ENCODE results near the gene PCNA. TPM values are rescaled to one million over a fixed set of nuclear protein-coding genes. Genes with fewer than 3 reads are reported as not detected.

PCNA gene
- total RNA-seq, 1 donor from 2014 or later: 52.5 TPM

DNA sequence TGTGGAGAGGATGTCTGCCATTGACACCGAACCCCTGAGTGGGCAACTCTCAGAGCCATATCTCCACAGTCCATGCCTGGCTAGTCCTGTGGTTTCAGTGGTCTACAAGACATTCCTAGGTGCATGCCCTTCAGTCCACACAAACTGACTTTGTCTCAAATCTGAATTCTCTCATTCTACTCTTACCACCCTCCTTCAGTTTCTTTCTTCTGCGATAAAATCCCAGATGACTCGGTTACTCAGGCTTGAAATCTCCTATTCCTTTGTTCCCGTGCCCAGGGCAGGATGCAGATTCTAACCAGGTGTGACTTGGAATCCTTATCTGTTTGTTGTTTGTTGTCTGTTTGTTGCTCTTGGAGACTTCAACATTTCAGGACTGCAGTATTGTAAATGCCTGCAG, 16.3 kb upstream of the PCNA start:
- Histone ChIP-seq H3K27me3 (no peaks in the 10 kb centered on the region), H3K27ac (peak overlapping the region; percentile 65 to 68), H3K4me3 (peak overlapping the region in 1 of 2 donors; percentile 29), H3K4me1 (peaks cover 7 to 41% of the 10 kb centered on the region in 2 donors), H3K9me3 (no peaks in the 10 kb centered on the region), H3K36me3 (no peaks in the 10 kb centered on the region)
- TF ChIP-seq, protein P1, sequence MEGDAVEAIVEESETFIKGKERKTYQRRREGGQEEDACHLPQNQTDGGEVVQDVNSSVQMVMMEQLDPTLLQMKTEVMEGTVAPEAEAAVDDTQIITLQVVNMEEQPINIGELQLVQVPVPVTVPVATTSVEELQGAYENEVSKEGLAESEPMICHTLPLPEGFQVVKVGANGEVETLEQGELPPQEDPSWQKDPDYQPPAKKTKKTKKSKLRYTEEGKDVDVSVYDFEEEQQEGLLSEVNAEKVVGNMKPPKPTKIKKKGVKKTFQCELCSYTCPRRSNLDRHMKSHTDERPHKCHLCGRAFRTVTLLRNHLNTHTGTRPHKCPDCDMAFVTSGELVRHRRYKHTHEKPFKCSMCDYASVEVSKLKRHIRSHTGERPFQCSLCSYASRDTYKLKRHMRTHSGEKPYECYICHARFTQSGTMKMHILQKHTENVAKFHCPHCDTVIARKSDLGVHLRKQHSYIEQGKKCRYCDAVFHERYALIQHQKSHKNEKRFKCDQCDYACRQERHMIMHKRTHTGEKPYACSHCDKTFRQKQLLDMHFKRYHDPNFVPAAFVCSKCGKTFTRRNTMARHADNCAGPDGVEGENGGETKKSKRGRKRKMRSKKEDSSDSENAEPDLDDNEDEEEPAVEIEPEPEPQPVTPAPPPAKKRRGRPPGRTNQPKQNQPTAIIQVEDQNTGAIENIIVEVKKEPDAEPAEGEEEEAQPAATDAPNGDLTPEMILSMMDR (IDR thresholded peaks at IDR 0.05): no peak
- intact Hi-C loops (cut with DNase I): no loop called here
- DNase-seq (ENCODE audit: low spot score in 2 of 2): no peak

DNA sequence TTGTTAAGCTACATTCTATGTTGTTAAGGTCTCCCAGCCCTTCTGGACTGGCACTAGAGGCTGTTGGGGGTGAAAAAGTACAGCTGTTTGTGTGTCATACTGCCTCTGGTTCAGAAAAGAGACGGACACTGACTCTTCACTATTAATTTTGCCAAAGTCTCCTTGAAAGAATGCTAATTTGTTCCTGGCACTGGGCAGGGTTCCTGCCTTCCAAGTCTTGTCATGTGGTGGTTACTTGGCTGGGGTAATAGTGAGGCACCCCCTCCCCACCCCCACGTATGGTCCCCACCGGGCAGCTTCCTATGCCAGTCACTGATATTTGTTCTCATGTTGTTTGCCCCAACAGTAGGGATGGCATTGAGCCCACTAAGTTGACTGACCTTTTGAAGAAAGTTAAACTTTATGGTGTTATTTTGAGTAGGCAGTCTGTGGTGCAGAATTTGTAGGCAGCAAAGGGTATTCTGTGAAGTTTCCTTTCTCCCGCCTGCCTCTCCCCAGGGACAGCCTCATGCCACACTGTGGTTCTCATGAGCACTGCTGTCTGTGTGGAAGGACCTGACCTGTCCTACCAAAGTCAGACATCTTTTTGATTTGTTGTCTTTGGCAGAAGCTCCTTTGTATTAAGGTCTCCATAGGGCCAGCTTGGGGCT, 15.7 kb upstream of the PCNA start:
- no peak for DNase-seq (ENCODE audit: low spot score in 2 of 2)
- TF ChIP-seq, protein P1 (IDR thresholded peaks at IDR 0.05): no peak
- Histone ChIP-seq H3K36me3 (no peaks in the 10 kb centered on the region), H3K27ac (peak overlapping the region; percentile 65 to 68), H3K4me3 (peak overlapping the region; percentile 0 to 29), H3K27me3 (no peaks in the 10 kb centered on the region), H3K4me1 (peaks cover 7 to 39% of the 10 kb centered on the region in 2 donors), H3K9me3 (no peaks in the 10 kb centered on the region)
- intact Hi-C loops (cut with DNase I): loop anchor here (1.0 to 2.0 kb wide), 2 partner anchors 13 to 15 kb away; no protein-coding TSS in a partner anchor

DNA sequence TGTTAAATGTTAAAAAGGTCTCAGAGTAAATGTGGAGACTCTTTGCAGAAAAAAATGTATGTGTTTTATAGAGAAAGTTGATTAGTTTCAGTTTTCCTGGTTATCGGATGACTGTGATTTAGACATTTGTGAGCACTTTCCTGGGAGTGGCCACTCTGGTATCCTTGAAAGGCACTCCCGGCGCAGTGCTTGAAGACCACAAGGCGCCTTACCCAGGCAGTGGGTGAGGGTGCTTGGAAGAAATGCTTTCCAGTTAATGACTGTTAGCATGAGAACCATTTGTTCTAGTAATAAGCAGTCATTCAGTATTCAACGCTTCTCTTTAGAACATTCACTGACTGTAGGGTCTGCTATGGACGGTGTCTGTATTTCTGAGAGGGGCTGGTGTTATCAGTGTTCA, 14.2 kb upstream of the PCNA start:
- no peaks in the 10 kb centered on the region for H3K9me3 ChIP-seq
- peaks cover 7 to 53% of the 10 kb centered on the region in 2 donors for H3K4me1 ChIP-seq
- TF ChIP-seq, protein P1 (IDR thresholded peaks at IDR 0.05): no peak
- peaks cover 0 to 6% of the 10 kb centered on the region in 2 donors for H3K36me3 ChIP-seq
- H3K27ac ChIP-seq: peak overlapping the region; percentile 65 to 68
- intact Hi-C loops (cut with DNase I): loop anchor here (2.0 kb wide), 1 partner anchor 15 kb away; no protein-coding TSS in a partner anchor
- no peak for DNase-seq (ENCODE audit: low spot score in 2 of 2)
- no peak overlapping the region for H3K4me3 ChIP-seq
- H3K27me3 ChIP-seq: no peaks in the 10 kb centered on the region

DNA sequence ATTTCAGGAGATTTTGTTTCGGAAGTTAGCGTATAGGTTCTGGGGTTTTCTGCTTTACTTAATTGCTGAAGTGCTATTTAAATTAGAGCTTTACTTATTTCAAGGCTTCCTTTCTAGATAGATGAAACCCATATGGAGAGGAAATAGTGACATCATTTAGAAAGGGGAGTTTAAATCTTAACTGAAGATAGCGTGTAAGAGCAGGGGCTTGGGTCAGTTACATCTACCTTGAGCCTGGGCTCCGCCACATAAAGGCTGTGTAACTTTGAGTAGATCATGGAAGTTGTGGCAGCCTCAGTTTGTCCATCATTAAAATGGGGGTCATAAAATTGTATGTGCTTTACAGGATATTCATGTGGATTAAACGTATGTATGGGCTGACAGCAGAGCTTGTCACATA, 11.7 kb upstream of the PCNA start:
- Histone ChIP-seq H3K4me3 (peak overlapping the region; percentile 5 to 53), H3K36me3 (peaks cover 0 to 6% of the 10 kb centered on the region in 2 donors), H3K4me1 (peaks cover 7 to 55% of the 10 kb centered on the region in 2 donors), H3K9me3 (no peaks in the 10 kb centered on the region), H3K27me3 (no peaks in the 10 kb centered on the region), H3K27ac (peak overlapping the region; percentile 98 to 99)
- intact Hi-C loops (cut with DNase I): no loop called here
- no peak for DNase-seq (ENCODE audit: low spot score in 2 of 2)
- TF ChIP-seq, protein P1 (IDR thresholded peaks at IDR 0.05): no peak

DNA sequence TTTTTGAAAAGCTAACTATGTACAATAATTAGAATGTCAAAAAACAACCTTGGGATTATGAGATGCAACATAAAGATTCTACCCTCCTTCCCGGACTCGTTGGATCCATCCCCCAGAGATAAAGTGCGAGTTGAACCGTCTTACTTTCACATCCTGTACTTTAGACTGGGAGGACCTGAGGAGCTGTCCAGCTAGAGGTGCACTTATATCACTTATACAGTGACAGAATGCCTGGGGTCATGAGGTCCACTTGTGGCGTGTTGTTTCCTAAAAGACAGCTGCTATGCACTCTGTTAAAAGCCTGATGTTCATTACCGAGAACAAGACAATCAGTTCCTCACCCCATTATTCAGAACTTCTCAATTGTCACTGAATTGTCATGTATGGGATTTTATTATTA, 9.1 kb upstream of the PCNA start:
- Histone ChIP-seq H3K27ac (peak overlapping the region; percentile 98 to 99), H3K9me3 (no peaks in the 10 kb centered on the region), H3K27me3 (no peaks in the 10 kb centered on the region), H3K36me3 (peaks cover 0 to 6% of the 10 kb centered on the region in 2 donors), H3K4me1 (peaks cover 2 to 36% of the 10 kb centered on the region in 2 donors), H3K4me3 (peak overlapping the region; percentile 85 to 91)
- no peak for DNase-seq (ENCODE audit: low spot score in 2 of 2)
- TF ChIP-seq, protein P1 (IDR thresholded peaks at IDR 0.05): no peak
- intact Hi-C loops (cut with DNase I): no loop called here
